ENCODE results near the gene SCRT2.

The SCRT2 gene

DNA sequence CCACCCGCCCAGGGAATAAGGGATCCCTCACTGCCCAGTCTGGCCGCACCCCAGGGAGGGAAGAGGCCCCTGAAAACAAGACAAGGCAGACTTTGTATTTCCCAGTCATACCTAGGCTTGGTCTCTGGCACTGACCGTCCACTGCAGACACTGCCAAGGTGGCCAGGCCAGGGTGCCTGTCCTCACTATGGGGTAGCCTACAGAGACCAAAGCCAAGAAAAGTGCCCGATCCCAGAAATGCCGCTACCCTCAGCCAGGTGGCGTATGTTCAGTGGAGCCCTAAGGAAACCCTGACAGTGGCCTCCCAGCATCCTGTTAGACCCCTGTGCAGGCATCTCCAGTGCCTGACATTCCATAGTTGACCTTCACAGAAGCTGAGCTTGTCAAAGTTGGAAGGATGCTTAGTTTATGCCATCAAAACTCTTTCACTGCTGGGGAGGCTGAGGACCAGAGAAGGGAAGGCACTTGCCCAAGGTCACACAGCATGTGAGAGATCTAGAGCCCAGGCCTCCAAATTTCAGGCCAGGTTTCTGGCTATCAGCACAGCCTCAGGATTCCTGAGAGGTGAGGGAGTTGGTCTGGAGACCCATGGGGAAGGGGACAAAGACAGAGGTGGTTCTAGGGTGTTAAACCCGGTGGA, 2.5 kb downstream of the SCRT2 start:
- peak; percentile 56 for DNase-seq (ENCODE audit: low spot score)

DNA sequence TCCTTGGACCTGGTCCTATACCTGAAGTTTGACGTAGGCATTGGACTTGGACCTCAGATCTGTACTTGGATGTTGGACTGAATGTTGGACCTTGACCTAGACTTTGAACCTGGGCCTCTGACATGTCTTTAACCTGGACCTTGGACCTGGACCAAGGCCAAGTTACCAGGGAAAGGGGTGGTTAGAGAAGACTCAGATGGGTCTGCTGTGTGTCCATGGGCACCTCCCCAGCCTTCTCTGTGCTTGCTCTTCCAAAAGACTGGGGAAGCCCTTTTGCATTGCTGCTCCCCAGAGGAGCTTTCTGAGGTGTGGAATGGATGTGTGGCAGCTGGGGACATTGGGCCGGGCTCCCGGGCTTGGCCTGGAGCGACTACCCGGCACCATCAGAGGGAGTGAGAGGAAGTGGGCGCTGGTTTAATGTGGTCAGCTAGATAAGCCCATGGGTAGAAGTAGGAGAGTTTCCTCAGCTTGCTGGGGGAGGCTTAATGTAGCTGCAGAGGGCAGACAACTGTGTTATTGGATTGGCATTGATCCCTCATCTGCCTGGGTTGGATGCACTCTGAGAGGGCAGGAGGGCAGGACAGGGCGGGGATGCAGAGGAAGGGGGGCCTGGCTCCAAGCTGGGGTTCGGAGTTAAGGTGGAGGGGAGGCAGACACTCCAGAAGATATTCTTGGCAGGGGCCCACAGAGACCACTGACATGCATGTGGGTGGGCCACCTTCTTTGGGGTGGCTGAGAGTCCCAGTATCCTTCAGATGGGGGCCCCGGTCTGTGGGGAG, 4.2 kb downstream of the SCRT2 start:
- no peak for DNase-seq (ENCODE audit: low spot score)

DNA sequence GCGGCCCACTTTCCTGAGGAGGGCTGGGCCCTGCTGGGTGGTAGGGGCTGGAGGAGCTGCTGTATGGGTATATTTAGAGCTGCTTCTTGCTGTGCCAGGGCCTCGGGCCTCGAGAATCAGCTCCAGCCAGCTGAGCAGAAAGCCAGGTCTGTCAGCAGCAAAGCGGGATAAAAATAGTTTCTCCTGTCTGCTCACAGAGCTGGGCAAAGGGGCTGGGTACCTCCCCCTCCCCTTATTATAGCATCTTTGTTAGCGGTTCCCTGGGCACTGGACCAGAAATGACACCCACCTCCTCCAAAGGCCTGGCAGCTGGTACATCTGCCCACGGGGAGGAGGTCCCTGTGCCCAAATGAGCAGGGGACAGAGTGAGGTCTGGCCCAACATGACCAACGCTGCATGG, 6.0 kb downstream of the SCRT2 start:
- DNase-seq (ENCODE audit: low spot score), result no peak

DNA sequence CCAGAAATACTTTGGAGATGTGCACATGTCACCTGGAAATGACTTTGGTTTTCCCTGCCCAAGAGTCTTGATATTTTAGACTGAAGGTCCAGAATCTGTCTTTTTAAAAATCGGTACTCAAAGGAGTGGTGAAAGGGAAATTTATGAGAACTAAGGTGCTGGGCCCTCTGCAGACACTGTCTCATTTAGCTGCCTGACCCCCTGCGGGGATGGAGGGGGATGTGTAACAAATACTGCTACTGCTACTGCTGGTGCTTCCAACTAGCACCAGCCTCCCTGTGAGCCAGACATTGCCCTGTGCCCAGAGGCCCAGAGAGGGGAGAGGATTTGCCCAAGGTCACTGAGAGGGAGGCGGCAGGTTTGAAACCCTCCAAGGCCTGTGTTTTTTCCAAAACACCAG, 7.0 kb downstream of the SCRT2 start:
- DNase-seq (ENCODE audit: low spot score), result no peak

DNA sequence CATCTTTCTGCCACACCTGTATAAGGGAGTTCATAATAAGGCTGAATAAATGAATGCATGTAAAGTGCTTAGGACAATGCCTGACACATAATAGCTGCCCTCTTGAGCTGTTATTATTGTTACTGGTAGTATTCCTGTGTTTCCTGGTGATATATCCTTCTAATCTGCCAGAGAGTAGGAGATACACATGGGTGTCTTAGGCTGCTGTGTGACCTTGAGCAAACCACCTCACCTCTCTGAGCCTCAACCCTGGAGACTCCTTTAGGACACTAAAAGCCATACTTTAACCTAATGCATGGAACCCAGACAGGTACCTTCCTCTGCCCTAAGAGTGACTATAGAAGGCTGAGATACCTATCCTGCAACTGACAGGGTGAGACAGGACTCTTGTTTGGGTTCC, 7.6 kb downstream of the SCRT2 start:
- DNase-seq (ENCODE audit: low spot score), result no peak

DNA sequence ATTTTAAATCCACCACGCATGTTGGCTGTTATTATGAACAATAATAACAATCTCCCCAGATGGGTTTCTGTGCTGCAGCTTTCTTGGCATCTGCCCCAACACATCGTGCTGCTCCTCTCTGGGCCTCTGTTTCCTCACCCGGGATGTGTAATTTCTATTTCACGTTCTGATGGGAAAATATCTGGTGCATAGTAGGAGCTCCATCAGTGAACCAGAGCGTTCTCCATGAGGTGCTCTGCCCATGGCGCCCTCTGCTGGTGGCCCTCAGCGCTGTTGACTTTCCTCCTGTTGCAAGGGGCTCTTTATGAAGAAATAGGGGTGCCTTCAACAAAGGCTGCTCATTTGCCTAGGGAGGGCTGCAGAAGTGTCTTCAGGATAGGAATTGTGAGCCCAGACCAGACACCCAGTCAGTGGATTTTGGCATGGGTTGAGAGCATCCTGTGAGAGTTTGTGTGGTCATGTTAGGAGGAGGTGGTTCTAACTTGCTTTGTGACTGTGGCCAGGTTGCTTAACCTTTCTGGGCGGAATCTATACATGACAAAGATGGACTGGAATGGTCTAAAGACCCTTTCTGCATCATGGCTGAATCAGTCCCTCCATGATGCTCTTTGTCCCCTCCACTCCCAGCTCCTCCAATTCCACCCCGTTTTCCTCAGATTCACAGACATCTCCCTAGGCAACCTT, 8.1 kb downstream of the SCRT2 start:
- peak; percentile 76 for DNase-seq (ENCODE audit: low spot score)

DNA sequence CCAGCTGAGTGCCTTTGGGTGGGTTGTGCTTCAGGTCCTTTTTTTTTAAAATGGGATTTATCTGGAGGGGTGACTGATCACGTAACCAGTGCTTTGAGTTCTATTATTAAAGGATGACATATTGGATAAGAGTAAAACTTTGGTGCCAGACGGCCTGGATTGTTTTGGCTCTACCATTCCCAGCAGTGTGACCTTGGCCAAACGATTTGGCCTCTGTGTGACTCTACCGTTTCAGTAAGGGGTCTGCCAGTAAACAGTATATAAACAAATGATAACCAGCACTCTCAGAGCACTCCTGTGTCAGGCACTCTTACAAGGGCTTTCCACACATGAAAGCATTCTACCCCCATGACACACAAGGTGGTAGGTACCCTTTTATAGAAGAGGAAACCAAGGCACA, 8.7 kb downstream of the SCRT2 start:
- no peak for DNase-seq (ENCODE audit: low spot score)

DNA sequence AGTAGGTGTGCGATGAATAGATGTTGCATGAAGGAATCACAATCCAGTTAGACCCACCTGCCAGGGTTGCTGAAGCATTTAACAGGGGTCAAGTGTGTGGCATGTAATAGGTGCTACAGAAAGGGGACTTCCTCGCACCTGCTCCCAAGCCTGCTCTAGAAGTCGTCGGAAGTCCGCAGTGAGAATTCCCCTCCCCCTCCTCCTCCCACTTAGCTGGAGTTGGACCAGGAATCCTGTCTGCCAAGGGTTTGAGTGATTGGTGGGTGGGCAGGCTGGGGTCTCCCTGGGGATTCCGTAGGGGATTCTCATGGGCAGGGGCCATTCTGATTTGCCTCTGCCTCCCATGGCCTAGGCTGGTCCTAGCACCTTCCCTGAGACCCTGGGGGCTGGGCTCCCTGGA, 10.3 kb downstream of the SCRT2 start:
- DNase-seq (ENCODE audit: low spot score), result no peak

DNA sequence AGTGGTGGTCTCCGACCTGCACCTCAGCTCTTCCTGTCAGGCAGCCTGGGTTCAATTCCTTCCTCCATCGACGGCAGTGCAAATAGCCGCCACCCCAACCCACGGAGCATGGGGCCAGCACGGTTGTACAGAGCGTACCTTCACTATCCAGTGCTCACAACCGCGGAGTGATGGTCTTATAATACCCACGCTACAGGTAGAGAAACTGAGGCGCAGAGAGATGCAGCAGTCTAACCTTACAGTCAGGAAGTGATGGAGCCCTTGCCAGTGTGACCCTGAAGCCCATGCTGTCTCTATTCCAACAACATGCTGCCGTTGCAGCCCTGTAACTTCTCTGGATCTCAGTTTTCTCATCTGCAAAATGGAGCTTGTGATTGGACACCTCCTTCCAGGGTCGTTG, 11.0 kb downstream of the SCRT2 start:
- no peak for DNase-seq (ENCODE audit: low spot score)

DNA sequence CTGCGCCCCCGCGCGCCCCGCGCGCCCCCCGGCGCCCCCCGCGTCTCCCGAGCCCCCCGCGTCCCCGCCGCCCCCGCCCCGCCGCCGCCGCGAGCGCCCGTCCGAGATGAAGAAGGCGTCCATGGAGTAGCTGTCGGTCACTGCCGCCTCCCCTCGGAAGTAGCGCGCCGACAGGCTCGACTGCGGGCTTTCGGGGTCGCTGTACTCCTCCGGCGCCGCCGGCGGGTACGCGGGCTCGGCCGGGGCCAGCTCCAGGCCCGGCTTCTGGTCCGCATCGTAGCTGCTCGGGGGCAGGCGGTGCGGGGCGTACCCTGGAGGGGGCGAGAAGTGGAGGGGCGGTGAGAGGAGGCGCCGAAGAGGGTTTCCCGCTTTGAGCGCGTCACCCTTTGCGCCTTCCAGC, 11.5 kb downstream of the SCRT2 start:
- no peak for DNase-seq (ENCODE audit: low spot score)

DNA sequence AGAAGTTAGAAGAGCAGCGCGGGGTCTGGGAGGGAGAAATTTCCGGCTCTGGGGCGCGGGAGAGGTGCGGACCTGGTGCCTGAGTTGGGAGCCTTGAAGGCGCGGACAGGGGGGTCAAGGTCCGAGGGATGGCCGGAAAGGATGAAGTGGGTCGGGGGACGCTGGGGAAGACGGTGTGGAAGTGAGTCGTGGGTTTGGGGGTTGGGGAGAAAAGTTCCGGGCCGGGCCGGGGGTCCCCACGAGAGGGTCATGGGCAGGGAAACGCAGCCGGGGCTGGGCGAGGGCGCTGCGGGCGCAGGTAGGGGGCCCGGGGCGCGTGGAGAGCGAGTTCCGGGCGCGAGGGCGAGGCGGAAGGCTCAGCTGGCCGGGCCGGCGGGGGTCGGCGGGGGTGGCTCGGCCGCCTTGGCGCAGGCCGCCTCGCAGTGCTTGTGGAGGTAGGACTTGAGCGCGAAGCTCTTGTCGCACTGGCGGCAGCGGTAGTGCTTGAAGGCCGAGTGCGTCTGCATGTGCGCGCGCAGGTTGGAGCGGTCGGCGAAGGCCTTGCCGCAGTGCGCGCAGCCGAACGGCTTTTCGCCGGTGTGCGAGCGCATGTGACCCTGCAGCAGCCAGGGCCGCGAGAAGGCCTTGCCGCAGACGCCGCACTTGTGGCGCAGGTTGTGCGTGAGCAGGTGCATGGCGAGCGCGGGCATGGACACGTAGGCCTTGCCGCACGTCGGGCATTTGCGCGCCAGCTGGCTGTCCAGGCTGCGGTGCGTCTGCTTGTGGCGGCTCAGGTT, 12.1 kb downstream of the SCRT2 start:
- peak; percentile 64 for DNase-seq (ENCODE audit: low spot score)

DNA sequence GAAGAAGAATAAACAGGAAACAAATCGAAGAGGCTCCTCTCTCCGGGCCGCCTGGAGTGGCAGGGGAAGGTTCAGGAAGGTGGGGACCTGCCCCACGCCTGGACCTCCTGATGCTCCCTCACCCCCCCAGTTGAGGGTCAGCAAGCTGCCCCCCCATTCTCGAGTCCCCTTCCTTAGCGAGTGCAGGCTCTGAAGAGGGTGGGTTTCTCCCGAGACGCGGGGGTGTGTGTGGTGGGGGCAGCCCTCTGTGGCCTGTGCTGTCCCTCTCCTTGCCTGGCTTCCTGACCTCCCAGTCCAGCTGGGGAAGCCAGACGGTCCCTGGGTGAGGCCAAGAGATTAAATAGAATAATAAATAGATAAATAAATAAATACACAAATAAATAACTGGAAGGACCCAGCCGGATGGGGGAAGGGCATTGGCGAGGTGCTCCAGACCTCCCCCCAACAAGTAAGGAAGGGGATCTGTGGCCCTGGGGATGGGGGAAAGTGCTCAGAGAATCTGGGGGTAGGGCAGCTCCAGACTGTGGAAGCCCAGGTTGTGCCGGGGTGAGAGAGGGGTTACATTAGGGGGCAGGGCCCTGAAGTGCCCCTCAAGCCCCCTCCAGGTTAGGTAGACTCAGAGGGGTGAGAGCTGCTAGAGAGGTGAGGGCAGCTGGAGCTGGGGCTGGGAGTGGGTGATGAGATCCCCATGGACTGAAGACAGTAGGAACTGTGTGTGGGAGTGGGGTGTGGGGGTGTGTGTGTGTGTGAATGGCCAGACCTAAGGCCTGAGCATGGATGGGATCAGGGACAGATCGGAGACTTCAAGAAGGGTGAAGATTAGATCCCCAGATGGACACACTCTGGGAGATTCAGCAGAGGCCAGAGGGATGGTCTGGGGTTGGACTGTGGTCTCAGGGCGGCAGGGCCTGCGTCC, 13.1 kb downstream of the SCRT2 start:
- no peak for DNase-seq (ENCODE audit: low spot score)

DNA sequence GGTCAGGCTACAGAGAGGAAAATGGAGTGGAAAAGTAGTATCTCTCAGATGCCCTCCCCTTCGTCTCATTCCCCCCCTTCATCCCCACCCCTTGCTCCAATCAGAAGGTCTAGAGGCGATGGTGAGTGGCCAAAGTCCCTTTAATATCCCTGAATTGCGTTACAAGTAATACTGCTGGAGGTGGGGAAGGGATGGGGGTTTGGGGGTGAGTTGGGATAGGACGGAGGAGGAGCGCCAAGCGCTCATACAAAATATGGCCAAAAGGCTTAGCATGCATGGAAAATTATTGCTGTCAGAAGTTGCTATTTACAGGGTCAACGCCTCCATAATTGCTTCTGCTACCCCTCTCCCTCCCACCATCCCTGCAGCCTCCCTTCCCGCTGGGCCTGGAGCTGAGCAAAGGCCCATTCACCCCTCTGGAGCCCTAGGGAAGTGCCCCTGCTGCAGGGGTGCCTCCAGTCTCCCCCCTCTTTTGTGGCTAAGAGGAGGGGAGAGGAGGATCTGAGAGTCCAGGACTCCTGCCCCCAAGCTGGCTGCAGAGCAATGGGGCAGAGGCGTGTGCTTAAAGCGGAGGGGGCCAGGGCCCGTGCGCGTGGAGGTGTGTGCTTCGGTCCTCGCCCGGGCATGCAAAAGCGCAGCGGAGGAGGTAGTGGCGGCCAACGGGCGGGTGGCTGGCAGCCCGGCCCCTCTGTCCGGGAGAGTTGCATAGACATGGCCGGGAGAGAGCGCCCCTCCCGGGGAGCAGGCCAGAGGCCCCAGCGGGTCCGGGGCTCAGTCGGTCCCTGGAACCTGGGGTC, 13.9 kb downstream of the SCRT2 start:
- peak; percentile 58 for DNase-seq (ENCODE audit: low spot score)

DNA sequence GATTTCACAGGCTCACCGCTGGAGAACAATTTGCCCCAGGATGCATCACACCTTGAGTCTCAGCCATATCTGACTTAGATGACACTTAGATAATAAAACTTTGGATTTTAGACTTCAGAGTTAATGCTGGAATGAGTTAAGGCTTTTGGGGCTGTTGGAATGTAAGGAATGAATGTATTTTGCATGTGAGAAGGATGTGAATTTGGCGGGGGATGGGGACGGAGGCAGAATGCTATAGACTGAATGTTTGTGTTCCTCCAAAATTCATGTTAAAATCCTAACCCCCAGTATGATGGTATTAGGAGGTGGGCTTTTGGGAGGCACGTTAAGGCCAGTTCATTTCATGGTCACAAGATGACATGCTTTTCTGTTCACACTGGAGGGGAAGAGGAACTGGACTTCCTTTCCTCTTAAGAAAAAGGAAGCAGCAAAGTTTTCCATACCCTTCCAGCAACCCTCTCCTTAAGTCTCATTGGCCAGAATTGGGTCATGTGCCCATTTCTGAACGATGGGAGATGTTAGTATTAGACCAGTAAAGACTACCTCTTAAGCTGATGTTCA, 16.8 kb downstream of the SCRT2 start:
- no peak for DNase-seq (ENCODE audit: low spot score)

DNA sequence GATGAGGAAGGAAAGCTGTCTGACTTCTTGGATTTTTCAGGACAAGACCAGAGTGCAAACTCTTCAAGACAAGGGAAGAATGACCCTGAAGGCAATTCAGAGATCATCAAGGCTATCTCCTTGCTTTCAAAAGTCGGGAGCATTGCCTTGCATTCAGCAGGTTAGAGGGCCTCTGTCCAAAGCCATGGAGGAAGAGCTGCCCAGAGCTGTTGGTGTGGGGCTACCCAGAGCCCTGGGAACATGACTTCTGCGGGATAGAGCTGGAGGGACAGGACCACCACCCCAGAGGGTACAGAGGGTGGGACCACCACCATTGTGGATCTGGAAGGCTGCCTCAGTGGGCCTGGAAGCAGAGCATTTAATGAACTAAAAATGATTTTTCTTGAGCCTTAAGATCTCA, 17.4 kb downstream of the SCRT2 start:
- no peak for DNase-seq (ENCODE audit: low spot score)

DNA sequence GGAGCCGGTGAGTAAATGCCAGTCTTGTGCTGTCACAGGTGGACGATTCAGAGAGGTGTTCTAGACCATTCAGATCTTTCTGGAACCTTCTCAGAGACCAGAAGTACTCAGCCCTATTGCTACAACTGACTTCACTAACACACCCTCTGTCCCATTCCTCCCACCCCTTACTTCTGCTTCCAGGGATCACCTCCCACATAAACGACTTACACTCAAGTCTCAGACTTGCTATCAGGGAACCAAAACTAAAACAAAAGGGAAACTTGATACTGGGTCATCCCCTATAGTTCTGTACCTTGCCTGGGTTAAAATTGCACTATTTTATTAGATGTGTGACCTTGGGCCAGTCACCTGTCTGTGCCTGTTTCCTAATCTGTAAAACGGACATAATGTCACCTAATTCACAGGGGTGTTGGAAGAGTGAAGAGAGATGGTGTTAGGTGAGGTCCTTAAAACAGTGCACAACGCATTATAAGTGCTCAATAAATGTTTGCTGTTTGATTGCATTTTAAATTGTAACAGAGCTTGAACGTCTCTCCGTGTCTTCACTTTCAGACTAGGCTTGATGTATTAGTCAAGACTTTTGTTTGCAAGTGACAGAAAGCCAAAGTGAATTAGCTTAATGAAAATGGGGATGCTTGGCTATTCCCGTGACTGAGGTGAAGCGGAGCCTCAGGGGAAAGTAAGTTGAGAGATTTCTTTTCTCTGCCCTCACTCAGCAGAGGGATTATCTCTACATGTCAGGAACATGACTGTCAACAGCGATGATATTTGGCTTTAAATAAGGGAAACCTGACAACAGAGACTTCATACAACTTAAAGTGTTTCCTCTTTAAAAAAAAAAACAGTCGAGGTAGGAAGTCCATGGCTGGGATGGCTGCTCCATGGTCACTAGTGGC, 19.6 kb downstream of the SCRT2 start:
- DNase-seq (ENCODE audit: low spot score), result no peak

DNA sequence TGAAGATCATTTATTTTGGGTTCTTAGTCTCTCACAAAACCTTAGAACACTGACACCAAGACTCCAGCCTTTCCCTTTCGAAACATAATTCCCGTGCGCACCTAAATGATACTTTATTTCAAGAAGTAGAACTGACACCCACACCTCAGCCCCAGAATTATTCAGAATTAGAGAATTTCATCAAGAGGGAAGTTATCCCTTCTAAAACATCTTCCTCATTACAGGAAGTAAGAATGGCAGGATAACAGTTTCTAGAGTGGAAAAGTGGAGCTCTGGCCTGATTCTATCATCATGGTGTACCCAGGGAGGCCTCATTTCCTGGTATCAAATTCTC, 21.2 kb downstream of the SCRT2 start:
- no peak for DNase-seq (ENCODE audit: low spot score)

DNA sequence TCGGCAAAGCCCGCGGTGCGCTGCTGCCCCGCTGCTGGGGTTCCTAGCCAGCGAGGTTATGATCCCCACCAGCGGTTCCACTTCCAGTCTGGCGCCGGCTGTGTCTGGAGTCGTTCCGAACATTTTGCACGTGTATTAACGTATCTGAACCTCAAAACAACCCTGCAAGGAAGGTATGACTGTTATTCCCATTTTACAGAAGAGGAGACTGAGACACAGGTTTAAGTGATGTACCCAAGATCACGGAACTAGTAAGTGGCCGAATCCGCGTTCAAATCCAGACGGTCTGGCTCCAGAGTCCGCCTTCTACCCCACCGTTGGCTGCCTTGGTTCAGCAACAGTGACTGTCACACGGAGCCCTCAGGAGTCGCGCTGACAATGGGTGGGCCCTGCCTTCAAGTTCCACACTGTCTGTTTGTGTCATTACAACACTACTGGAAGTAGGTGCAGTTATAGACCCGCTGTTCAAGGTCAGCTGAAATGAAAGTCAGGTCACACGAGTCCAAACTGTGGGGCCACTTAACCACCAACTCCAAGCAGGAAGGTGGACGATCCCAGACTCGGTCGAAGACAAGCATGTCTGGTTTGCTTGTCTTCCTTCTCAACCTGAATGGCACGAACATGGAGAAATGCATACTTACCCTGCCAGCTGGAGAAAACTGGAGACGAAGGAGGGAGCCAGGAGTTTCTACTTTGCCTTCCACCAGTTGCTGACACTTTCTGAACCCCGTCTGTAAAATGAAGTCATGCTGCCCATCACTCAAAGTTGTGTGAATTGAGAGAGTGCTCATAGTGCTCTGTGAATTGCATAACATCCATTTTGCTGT, 21.8 kb downstream of the SCRT2 start:
- no peak for DNase-seq (ENCODE audit: low spot score)
